H1 (cell line): Measurements from ENCODE around the gene HMGB4.

Source experiments
- CHD2 ChIP-seq: IDR thresholded peaks from 2 replicates; pipeline ENCODE4 v1.6.1; 2012; ENCODE audit warnings: low read length, improper control_type of control experiment
- CTCF ChIP-seq, 3 experiments: IDR thresholded peaks; 1 replicate in 2 of 3; 2 replicates in 1 of 3; pipeline versions ENCODE4 v1.5.1 to v1.6.1; 2011; ENCODE audit warnings: low read length in 3 of 3, mild to moderate bottlenecking in 3 of 3, inconsistent platforms in 2 of 3, low read depth in 1 of 3, moderate library complexity in 1 of 3; ENCODE audit not compliant: insufficient read depth in 1 of 3; ENCODE audit errors: control extremely low read depth in 1 of 3
- EZH2 ChIP-seq: fragments of 200-600 bp; sonication (generic); IDR thresholded peaks from 2 replicates; pipeline ENCODE4 v1.7.1; 2012; ENCODE audit warnings: low read depth, mild to moderate bottlenecking, moderate library complexity, low read length, inconsistent platforms; ENCODE audit not compliant: severe bottlenecking
- PHF8 ChIP-seq: fragments of 200-600 bp; sonication (generic); conservative IDR thresholded peaks from 2 replicates; pipeline ENCODE4 v1.7.1; 2012; ENCODE audit warnings: low read depth, mild to moderate bottlenecking, inconsistent platforms, low read length, moderate library complexity
- RNF2 ChIP-seq: fragments of 200-900, 300-1000 bp; sonication (generic); IDR thresholded peaks from 2 replicates; pipeline ENCODE4 v1.7.1; 2016; ENCODE audit warnings: borderline replicate concordance, low read depth, mild to moderate bottlenecking, antibody characterized with exemption, low read length; ENCODE audit not compliant: poor library complexity, severe bottlenecking; ENCODE audit errors: missing control alignments
- SIN3A ChIP-seq, 2 experiments: IDR thresholded peaks in 1 of 2; conservative IDR thresholded peaks in 1 of 2; 2 replicates each; pipeline ENCODE4 v1.6.1; 2011 to 2012; ENCODE audit warnings: low read length in 2 of 2, improper control_type of control experiment in 1 of 2, low read depth in 1 of 2, mild to moderate bottlenecking in 1 of 2
- SRF ChIP-seq: IDR thresholded peaks from 2 replicates; pipeline ENCODE4 v1.6.1; 2011; ENCODE audit warnings: mild to moderate bottlenecking, low read depth, low read length, moderate library complexity
- TF ChIP-seq, protein P1 (sequence below): IDR thresholded peaks from 2 replicates; pipeline ENCODE4 v1.6.1; 2011; ENCODE audit warnings: low read length, improper control_type of control experiment

DNA sequence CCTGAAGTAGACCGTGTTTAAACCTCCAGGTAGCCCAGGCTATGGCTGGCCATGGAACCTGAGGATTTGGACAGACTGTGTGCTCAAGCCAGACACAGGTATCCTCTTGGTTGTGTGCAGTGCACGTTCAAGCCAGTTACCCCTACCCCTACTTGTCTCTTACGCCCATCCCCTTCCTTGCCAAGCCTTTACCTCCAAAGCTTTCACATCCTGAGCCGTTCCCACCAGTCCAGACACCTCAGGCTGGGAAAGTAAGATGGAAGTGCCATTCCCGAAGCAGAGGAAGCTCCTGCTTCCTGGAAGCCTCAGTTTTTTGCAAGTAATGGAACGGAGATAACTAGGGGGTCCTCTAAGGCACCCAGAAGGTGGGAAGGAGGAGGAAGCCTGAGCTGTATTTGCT lies 41.5 kb upstream of the HMGB4 start:
- TF ChIP-seq SIN3A (conservative IDR thresholded peaks at IDR 0.05 in 1 of 2, IDR thresholded peaks at IDR 0.05 in 1 of 2; ENCODE audit: low read depth in 1 of 2, low read length in 2 of 2) (no peak), CTCF (IDR thresholded peaks at IDR 0.05; ENCODE audit: control extremely low read depth in 1 of 3, insufficient read depth in 1 of 3, low read depth in 1 of 3, low read length in 3 of 3) (no peak), SRF (no peak), PHF8 (no peak), CHD2 (no peak), EZH2 (no peak), RNF2 (no peak)
- TF ChIP-seq, protein P1, sequence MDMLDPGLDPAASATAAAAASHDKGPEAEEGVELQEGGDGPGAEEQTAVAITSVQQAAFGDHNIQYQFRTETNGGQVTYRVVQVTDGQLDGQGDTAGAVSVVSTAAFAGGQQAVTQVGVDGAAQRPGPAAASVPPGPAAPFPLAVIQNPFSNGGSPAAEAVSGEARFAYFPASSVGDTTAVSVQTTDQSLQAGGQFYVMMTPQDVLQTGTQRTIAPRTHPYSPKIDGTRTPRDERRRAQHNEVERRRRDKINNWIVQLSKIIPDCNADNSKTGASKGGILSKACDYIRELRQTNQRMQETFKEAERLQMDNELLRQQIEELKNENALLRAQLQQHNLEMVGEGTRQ = no peak
